ENCODE data around the gene ANK2.
"Not testable (repeated sequence)": the region's sequence is repeated elsewhere in the genome, so short reads cannot be mapped to it uniquely, and the experiment has no call there.

The ANK2 gene

DNA sequence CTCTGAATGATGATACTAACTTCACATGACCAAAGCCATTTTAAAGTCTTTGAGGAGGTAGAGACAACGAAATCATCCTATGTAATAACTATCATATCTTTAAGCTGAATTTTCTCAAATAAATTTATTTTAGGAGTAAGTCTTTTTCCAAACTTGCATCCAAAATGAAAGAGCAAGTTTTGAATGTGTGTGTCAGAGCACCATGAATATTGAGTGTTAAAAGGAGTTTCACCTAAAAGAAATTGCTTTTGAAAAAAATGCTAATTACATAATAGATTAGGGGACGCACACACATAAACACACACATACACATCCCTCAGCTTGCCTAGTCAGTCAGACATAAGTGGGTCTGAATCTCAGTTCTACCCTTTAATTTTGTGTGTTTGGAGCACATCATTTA is 1.9 kb downstream of the ANK2 start:
- DNase-seq (ENCODE audit: low read depth in 2 of 2) = no peak

DNA sequence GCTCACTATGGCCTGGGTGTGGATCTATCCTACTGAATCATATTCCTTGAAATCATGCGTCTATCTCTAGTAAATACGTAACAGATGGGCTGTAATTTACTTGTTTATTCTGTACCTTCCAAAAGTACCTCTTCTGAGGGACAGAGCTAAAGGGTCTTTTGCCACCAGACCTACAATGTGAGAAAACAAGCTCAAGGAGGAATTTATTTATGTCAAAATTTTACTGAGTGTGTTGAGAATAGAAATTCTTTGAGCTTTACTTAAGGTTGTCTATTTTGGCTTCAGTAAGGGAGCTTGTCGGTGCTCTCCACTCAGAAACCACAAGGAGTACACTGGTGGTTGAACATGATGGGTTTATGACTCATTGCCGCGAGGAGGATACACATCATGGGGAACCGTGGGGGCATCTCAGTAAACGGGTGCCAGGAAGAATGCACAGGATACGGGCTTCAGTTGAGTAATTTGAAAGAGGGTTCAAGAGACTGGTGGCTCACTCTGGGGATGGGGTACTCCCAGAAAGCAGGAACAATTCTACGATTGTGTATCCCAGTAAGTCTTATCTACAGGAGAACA is 3.0 kb downstream of the ANK2 start:
- DNase-seq (ENCODE audit: low read depth in 2 of 2) = no peak

DNA sequence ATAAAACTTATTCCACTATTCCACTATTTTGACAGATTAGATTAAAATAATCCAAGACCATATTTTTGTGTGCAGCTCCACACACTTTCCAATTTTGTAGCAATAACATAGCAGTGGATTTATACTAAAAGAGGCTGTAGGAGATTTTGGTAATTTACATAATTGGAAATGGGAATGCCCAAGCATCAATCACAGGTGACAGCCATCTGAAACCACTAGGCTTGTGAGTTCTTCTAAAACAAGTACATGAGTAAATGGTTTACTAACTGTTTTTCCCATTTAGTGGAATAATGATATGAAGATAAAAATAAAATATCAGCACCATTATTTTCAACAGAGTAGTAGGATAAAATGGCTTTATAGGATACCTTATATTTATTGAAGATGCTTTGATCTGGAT is 4.4 kb downstream of the ANK2 start:
- DNase-seq (ENCODE audit: low read depth in 2 of 2) = no peak

GRCh38 chr4:113056318-113056717 is 6.9 kb downstream of the ANK2 start:
- no peak for DNase-seq (ENCODE audit: low read depth in 2 of 2)

DNA sequence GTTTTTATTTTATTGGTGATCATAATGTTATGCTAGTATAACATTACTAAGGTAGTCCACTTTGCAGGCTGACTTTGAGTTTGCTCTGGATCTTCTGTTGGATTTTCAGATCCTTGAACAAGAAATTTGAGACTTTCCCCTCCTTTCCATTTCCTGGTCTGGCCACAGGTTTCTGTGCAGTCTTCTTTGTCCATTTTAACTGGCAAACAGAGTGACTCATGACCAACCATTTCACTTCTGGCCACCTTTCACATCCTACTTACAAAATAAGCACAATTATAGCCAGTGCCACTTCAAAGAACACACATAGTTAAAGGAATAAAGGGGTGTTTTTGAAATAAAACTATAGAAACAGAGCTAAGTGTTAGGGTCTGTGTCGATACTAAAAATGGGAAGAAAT is 8.4 kb downstream of the ANK2 start:
- no peak for DNase-seq (ENCODE audit: low read depth in 2 of 2)

DNA sequence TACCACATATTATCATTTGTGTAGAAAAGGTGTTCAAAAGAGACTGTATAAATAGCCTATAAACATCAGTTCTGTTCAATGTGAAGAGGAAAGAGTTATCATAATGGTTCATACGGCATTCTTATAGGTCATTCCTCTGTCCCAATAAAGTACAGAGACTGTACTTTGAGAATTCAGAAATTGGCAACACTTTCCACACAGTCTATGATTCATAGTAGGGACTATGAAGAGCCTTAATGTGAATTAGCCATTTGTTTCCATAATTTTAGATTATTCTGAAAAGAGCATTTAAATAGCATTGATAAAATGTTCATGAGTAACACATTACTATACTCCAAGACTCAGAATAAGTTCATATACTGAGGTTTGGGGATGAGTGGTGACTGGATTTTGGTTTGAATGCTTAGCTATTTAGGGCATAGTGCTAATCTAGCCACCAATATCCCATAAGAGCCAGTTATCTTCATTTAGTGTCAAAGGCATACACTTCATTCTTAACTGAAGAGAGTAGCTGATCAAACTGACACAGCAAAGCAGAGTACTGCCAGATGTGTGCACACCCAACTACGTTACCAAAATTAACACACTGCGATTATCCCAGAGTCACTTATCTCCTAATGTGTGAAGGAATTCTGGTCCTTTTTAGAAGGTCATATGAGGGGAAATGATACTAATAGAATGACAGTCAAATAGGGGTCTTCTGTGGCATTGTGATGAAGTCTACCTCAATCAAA is 10.2 kb downstream of the ANK2 start:
- no peak for DNase-seq (ENCODE audit: low read depth in 2 of 2)

GRCh38 chr4:113060853-113061252 is 11.4 kb downstream of the ANK2 start:
- DNase-seq (ENCODE audit: low read depth in 2 of 2) = no peak

GRCh38 chr4:113064244-113064643 is 14.8 kb downstream of the ANK2 start:
- DNase-seq (ENCODE audit: low read depth in 2 of 2) = no peak

DNA sequence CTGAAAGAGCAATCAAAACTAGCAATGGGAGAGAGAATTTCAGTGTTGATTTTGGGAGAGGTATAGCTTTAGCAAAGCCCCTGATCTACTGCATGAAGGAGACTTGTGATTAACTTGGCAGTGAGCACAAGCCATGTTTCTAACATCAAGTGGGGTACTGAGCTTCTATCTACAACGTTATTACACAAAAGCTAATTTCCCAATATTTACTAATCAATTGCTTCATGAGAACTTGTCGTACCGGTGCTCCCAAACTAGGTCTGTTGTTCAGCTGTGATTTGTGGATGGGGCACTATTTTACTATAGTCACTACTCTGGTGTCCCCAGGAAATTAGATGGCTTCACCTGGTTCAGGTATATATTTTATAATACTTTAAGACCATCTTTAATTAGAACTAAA is 16.2 kb downstream of the ANK2 start:
- no peak for DNase-seq (ENCODE audit: low read depth in 2 of 2)

- not testable (repeated sequence) for DNase-seq (ENCODE audit: low read depth in 2 of 2)
Observed at GRCh38 chr4:113068771-113069170, 19.3 kb downstream of the ANK2 start.

GRCh38 chr4:113069212-113069892 is 19.9 kb downstream of the ANK2 start:
- no peak for DNase-seq (ENCODE audit: low read depth in 2 of 2)

GRCh38 chr4:113070755-113071154 is 21.3 kb downstream of the ANK2 start:
- no peak for DNase-seq (ENCODE audit: low read depth in 2 of 2)

DNA sequence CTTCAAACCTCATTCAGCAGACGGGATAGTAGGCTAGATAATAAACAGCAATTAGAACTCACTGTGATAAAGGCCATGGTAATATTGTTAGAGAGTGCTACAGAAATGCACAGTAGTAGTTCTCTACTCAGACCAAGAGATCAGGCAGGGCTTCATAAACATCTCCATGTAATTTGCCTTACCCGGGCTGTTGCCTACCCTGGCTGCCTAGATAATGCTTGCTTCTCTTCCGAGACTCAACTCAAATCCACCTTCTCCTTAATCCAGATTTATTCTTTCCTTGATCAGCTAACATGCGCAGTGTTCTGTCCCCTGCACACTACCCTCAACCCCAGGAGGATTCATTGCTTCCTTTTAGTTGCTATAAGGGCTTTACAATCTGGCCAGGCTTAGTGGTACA is 21.8 kb downstream of the ANK2 start:
- DNase-seq (ENCODE audit: low read depth in 2 of 2) = no peak

DNA sequence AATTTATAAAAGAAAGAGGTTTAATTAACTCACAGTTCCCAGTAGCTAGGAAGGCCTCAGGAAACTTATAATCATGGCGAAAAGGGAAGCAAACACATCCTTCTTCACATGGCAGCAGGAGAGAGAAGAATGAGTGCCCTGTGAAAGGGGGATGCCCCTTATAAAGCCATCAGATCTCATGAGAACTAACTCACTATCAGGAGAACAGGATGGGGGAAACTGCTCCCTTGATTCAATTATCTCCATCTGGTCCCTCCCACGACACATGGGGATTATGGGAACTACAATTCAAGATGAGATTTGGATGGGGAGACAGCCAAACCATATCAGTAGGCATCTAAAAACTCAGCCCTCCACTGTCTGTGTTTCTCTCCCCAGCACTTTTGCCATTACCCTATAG is 22.4 kb downstream of the ANK2 start:
- DNase-seq (ENCODE audit: low read depth in 2 of 2) = no peak

DNA sequence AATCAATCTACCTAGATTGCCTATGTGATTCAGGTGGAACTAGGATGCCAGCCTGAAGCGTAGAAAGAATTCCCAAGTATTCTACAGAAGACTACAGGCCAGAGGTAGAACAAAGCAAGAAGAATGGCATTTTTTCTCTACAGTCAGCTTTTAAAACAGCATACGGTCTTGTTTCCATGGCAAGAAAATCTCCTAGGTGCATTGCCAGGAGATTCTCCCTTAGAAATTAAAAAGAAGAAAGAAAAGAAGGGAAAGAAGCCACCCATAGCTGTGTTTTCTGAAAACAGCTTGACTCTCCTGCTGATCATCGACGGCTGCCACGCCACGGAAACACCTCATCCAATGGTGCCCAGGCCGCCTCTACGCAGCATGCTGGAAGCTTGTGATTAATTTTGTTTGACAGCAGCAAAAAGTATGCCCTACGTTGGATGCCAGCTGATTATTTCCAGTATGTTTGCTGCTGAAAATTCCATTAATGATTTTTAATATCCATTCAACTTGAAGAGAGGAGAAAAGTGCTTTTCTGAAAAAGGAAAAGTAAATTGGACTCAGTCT is 24.1 kb downstream of the ANK2 start:
- no peak for DNase-seq (ENCODE audit: low read depth in 2 of 2)

DNA sequence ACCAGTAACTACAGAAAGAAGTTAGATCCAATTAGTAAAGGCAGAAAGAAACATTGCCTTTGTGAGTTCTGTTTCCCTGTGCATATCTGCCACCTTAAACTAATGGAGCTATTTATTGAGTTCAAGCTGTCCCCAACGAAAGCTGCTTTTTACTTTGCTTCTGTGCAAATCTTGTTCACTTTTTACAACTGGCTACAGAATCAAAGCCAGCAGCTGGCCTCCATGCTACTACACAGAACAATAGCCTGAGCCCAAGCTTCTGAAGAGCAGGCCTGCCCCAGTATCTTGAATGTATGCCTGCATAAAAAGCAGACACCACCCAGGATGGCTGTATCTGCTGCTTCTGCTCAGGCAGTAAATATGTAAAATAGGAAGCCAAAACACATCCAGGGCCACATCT is 28.1 kb downstream of the ANK2 start:
- DNase-seq (ENCODE audit: low read depth in 2 of 2) = no peak

DNA sequence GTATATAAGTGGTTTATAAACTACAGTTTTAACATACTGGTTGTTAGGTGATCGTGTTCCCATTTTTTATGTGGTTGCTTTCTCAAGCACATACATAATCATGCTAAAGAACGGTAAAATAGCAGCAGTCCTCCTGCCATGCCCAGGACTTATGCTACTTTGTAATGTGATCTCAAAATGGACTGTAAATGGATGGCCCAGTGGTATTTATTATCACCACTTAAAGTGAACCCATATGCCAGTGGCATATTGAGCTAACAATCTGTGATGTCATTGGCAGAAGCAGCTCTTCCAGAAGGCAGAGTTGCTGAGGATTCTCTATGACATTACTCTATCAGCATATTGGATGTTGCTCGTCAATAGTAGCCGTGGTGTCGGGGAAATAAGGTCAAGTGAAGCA is 28.6 kb downstream of the ANK2 start:
- no peak for DNase-seq (ENCODE audit: low read depth in 2 of 2)

DNA sequence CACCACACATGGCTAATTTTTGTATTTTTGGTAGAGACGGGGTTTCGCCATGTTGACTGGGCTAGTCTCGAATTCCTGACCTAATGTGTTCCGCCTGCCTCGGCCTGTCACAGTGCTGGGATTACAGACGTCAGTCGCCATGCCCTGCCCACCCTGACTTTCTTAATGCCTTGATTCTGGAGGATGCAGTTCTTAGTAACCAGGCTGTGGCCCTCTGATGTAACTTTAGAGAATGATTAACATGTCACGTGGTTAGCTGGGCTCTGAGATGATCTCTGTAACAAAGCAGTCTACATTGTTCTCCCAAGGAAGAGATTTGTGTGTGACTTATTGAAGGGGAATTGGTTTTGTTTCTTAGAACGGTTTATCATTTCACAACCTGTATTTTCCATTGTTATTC is 30.6 kb downstream of the ANK2 start:
- no peak for DNase-seq (ENCODE audit: low read depth in 2 of 2)

DNA sequence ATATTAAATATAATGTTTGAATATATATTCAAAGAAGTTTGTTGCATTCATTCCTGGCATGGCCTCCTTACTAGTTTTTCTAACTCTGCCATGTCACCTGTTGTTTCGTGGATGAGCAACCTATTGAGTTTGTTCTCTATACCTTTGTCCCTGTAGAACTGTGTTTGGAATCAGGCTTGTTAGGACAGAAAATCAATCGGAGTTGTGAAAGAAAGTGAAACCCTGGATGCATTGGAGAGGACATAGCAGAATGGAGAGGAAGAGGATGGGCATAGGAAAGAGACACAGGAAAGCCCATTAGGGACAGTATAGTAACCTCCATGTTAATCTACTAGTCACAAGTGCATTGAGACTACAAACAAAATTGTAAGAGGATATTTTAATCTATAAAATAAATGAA is 31.2 kb downstream of the ANK2 start:
- no peak for DNase-seq (ENCODE audit: low read depth in 2 of 2)

- DNase-seq (ENCODE audit: low read depth in 2 of 2) = no peak
Observed at GRCh38 chr4:113083346-113083745, 33.9 kb downstream of the ANK2 start.

DNA sequence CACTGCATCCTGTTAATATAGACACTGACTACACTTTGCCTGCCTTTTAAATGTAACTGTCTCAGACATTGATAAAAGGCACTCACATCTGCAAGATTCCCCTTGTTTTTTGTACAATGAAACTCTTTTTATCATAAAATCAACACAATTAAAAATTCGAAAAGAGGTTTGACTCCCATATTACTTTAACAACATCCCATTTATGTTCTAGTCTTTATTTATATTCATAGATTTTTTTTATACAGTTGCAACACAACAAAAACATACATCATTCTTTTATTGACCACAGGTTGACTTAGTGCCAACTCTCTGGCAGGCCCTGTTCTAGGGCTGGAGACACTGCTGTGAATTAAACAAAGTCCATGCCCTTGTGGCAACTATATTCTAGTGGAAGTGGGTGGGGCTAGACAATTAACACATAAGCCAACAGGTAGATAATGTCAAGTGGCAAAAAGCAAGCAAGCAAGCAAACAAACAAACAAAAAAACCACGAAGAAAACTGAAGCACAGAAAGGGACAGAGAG is 36.8 kb downstream of the ANK2 start:
- no peak for DNase-seq (ENCODE audit: low read depth in 2 of 2)

GRCh38 chr4:113088050-113088449 is 38.6 kb downstream of the ANK2 start:
- no peak for DNase-seq (ENCODE audit: low read depth in 2 of 2)

- no peak for DNase-seq (ENCODE audit: low read depth in 2 of 2)
Observed at GRCh38 chr4:113090954-113091353, 41.5 kb downstream of the ANK2 start.

All from stimulated activated CD8-positive, alpha-beta memory T cell treated with anti-CD3 and anti-CD28 coated beads, Interleukin-2, amount 100 ng/mL, for 48 hours (primary cell).